Uterus (tissue), 4 donors: ENCODE measurements around the gene ERC2. TPM values are rescaled to one million over a fixed set of nuclear protein-coding genes. Genes with fewer than 3 reads are reported as not detected.
A peak's percentile ranks its signal among the peaks of the same experiment; 100 is the strongest.

Source experiments
- DNase-seq, 2 donors: peaks; one replicate each; pipeline ENCODE4 v3.0.0-alpha.2; 2019 to 2020
- H3K27ac ChIP-seq, 2 donors: fragments of 200-600 bp; sonication (generic); 1 replicate in 1 of 2; 2 replicates in 1 of 2; pipeline ENCODE4 v1.5.1; 2016 to 2018
- H3K27me3 ChIP-seq, 2 donors: fragments of 200-600 bp; sonication (generic); one replicate each; pipeline ENCODE4 v1.5.1; 2018 to 2019; ENCODE audit warnings: control low read depth in 1 of 2
- H3K36me3 ChIP-seq, 2 donors: fragments of 200-600 bp; sonication (generic); one replicate each; pipeline ENCODE4 v1.5.1; 2019; ENCODE audit warnings: control low read depth in 1 of 2
- H3K4me1 ChIP-seq, 2 donors: fragments of 200-600 bp; sonication (generic); one replicate each; pipeline ENCODE4 v1.5.1; 2018 to 2019; ENCODE audit warnings: control low read depth in 1 of 2
- H3K4me3 ChIP-seq, 2 donors: fragments of 200-600 bp; sonication (generic); 1 replicate in 1 of 2; 2 replicates in 1 of 2; pipeline ENCODE4 v1.5.1; 2018 to 2019; ENCODE audit warnings: mild to moderate bottlenecking in 1 of 2
- H3K9me3 ChIP-seq, 2 donors: fragments of 200-600 bp; sonication (generic); one replicate each; pipeline ENCODE4 v1.5.1; 2019; ENCODE audit warnings: control low read depth in 1 of 2
- POLR2A ChIP-seq, 2 donors: fragments of 450-650 bp; IDR thresholded peaks; one replicate each; pipeline ENCODE4 v1.6.1; 2016; ENCODE audit warnings: antibody characterized with exemption in 2 of 2, mild to moderate bottlenecking in 1 of 2, moderate library complexity in 1 of 2
- intact Hi-C: fragments of 100-400 bp; cut with DNase I; formaldehyde crosslinking; loops from one replicate; pipeline ENCODE4 v1.15.1; 2023; ENCODE audit warnings: low total_unique reads
- total RNA-seq, 4 donors: library from RNA; depleted of rRNA in 3 of 4; stranded (reverse); fragments of >200 nt in 3 of 4; gene quantifications; one replicate each; pipeline versions ENCODE4 v1.1.0 to v1.2.4, GENCODE V29; 2014 to 2023
- TF ChIP-seq, protein P1 (sequence below), 4 experiments: fragments of 200-600 bp in 2 of 4; fragments of 450-650 bp in 2 of 4; sonication (generic) in 2 of 4; IDR thresholded peaks; one replicate each; pipeline ENCODE4 v1.5.1; 2016 to 2019; ENCODE audit warnings: antibody characterized with exemption in 4 of 4, mild to moderate bottlenecking in 2 of 4, moderate library complexity in 1 of 4
- donor health status: DM: yes; HTN: yes; CAD: no.

Gene ERC2
- total RNA-seq, 4 donors from 2014 or later, result 1.7 to 5.5 TPM; not detected in 2

DNA sequence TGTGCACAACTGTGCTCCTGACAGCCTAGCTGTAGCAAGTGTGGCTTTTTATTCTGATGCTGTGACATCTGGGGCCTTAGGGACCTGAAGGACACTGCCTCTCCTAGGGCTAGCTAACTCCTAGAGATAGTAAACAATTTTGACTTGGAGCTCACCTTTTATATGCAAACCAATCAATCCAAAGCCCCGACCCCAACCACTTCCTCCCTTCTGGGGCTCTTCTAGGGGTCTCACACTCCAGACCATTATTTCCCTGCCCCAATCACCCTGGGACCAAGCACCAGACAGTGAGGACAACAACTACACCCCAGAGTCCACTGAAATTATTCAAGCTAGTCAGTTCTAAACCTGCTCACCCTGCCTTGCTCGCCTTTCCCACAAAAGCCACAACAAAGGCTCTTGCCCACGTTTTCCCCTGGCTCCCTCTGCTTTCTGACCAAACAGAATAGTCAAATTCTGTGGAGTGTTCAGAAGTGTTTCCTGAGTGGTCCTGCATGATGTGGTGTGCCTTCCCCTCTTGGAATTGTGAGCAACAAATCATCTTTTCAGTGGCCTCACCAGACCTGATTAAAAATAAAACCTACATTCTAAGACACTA lies 897.0 kb downstream of the ERC2 start:
- Histone ChIP-seq H3K27ac (no peak overlapping the region), H3K9me3 (no peaks in the 10 kb centered on the region), H3K4me1 (peaks cover 0 to 6% of the 10 kb centered on the region in 2 donors), H3K36me3 (no peaks in the 10 kb centered on the region), H3K27me3 (no peaks in the 10 kb centered on the region), H3K4me3 (no peak overlapping the region)
- TF ChIP-seq POLR2A (IDR thresholded peaks at IDR 0.05), result no peak
- no peak for DNase-seq
- intact Hi-C loops, result no loop called here

DNA sequence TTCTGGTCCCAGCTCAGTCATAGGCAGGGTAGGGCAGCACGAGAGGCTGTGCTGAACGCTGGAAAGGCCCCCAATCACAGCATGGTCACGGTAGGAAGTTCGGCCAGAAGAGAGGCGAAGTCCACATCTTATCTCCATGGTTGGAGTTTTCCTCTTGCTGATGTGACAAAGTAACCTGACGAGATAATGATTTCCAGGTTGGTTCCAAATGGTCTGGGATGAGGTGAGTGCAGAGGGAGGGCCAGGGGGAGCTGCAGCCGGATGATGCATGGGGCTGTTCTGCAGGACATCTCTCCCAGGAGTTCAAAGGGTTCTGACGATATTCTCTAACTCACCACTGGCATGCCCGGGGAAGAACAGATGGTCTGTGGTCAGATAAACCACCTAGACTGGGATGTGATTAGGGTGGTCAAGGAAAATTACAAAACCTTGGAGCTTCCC lies 898.0 kb downstream of the ERC2 start:
- DNase-seq, result no peak
- H3K36me3 ChIP-seq, result no peaks in the 10 kb centered on the region
- no peaks in the 10 kb centered on the region for H3K27me3 ChIP-seq
- no peak overlapping the region for H3K4me3 ChIP-seq
- intact Hi-C loops, result no loop called here
- H3K27ac ChIP-seq, result peak overlapping the region in 1 of 2 donors; percentile 71
- TF ChIP-seq, protein P1, sequence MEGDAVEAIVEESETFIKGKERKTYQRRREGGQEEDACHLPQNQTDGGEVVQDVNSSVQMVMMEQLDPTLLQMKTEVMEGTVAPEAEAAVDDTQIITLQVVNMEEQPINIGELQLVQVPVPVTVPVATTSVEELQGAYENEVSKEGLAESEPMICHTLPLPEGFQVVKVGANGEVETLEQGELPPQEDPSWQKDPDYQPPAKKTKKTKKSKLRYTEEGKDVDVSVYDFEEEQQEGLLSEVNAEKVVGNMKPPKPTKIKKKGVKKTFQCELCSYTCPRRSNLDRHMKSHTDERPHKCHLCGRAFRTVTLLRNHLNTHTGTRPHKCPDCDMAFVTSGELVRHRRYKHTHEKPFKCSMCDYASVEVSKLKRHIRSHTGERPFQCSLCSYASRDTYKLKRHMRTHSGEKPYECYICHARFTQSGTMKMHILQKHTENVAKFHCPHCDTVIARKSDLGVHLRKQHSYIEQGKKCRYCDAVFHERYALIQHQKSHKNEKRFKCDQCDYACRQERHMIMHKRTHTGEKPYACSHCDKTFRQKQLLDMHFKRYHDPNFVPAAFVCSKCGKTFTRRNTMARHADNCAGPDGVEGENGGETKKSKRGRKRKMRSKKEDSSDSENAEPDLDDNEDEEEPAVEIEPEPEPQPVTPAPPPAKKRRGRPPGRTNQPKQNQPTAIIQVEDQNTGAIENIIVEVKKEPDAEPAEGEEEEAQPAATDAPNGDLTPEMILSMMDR (IDR thresholded peaks at IDR 0.05), result no peak
- TF ChIP-seq POLR2A (IDR thresholded peaks at IDR 0.05), result no peak
- no peaks in the 10 kb centered on the region for H3K9me3 ChIP-seq
- peaks cover 0 to 6% of the 10 kb centered on the region in 2 donors for H3K4me1 ChIP-seq

DNA sequence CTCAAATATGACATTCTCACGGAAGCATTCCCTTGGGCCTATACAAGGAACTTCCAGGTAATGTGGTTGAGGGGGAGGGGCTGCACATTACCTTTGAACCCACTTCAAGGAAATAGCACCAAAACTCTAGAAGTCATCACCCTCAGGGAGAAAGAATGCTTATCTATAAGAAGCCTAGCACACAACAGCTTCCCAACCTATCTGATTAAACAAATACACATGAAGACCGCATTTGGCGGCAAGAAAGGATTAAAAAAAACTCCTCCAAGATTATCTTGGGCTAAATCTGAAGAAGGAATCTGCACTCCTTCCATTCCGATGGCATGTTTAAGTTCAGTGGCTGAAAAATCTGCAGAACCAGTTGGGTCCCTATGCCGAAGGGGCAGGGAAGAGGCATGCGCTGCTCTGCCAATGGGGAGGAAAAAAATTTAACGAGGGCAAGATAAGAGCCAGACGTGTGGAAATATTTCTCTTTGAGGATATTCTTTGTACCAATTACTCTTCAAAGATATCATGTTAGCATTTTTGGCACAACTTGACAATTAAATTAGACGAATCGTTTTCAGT lies 899.2 kb downstream of the ERC2 start:
- Histone ChIP-seq H3K27ac (peak overlapping the region in 1 of 2 donors; percentile 73), H3K9me3 (no peaks in the 10 kb centered on the region), H3K4me3 (no peak overlapping the region), H3K36me3 (no peaks in the 10 kb centered on the region), H3K4me1 (peaks cover 0 to 6% of the 10 kb centered on the region in 2 donors), H3K27me3 (no peaks in the 10 kb centered on the region)
- no peak for TF ChIP-seq POLR2A (IDR thresholded peaks at IDR 0.05)
- TF ChIP-seq, protein P1 (IDR thresholded peaks at IDR 0.05), result no peak
- DNase-seq, result no peak
- intact Hi-C loops, result no loop called here

DNA sequence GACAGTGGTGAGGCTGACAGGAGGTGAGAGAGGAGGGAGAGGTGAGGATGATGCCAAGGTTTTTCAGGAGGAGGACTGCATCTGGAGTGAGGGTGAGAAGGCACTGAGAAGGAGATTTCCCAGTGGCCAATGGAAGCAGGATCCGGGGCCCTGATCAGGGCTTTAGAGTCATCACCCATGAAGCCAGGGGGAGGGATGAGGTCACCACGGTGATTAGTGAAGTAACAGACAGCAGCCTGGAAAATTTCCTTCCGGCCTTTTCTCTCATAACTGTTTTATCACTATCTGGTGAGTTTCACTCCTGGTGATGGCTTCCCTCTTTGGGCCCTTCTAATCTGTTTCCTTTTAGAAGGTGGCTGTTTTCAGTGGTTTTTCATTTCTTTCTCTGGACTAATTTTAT lies 900.7 kb downstream of the ERC2 start:
- no peaks in the 10 kb centered on the region for H3K9me3 ChIP-seq
- DNase-seq, result peak; percentile 53 to 86
- no peak overlapping the region for H3K4me3 ChIP-seq
- no peaks in the 10 kb centered on the region for H3K36me3 ChIP-seq
- H3K27me3 ChIP-seq, result no peaks in the 10 kb centered on the region
- H3K4me1 ChIP-seq, result peaks cover 0 to 6% of the 10 kb centered on the region in 2 donors
- peak overlapping the region; percentile 48 to 73 for H3K27ac ChIP-seq
- intact Hi-C loops, result no loop called here
- TF ChIP-seq, protein P1 (IDR thresholded peaks at IDR 0.05), result no peak
- no peak for TF ChIP-seq POLR2A (IDR thresholded peaks at IDR 0.05)

DNA sequence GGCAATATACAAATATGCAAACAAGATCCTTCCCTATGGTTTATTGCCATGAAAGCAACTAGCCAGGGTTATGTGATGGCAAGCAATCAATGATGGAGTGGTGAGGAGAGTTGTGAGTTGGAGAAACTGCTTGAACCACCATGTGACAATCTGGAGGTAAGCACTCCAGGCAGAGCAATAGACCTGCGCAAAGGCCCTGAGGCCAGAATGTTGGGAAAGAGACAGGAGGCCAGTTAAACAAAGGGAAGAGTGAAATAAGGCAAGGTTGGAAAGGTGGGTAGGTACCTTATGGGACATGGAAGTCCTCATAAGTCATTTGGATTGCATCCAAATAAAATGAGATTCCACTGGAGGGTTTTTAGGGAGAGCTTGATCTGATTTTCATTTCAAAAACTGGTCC lies 901.1 kb downstream of the ERC2 start:
- H3K4me1 ChIP-seq, result peaks cover 0 to 4% of the 10 kb centered on the region in 2 donors
- H3K9me3 ChIP-seq, result no peaks in the 10 kb centered on the region
- no peak for DNase-seq
- intact Hi-C loops, result no loop called here
- H3K27me3 ChIP-seq, result no peaks in the 10 kb centered on the region
- H3K4me3 ChIP-seq, result no peak overlapping the region
- TF ChIP-seq, protein P1 (IDR thresholded peaks at IDR 0.05), result no peak
- no peak for TF ChIP-seq POLR2A (IDR thresholded peaks at IDR 0.05)
- no peaks in the 10 kb centered on the region for H3K36me3 ChIP-seq
- H3K27ac ChIP-seq, result peak overlapping the region; percentile 48 to 73
